ENCODE data around the gene KATNAL1.

Gene KATNAL1

DNA sequence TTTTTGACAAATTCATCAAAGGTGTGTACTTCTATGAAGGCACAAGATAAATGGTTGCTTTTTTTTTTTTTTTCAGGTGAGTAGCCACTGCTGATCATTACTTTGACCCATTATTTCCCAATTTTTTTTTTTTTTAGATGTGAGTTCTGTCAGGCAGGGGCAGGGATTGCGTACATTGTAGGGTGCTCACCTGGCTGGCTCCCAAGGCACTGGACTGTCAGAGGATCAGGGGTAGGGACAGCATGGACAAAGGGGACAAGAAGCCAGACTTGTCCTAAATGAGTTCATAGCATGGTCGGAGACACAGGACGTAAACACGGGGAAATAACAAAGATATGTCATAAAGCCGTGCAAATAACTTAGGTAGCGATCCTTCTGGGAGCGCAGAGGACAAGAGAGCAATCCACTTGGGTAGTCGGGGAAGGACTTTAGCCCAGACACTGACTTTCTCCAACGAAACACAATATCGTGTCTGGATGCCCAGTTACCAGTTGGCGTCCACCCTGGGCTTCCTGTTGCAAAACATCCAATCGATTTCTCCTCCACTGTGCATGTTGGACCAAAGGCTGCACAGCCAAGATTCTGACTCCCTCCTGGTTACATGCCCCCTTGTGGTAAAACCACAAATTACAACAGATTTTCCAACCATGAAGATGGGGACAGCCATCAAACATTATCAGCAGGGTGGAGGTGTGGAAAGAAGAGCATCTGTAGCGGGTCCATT lies 27.5 kb upstream of the KATNAL1 start:
- H3K4me3 ChIP-seq (ENCODE audit: low read length), result no peak overlapping the region
- peak; percentile 61 for DNase-seq (ENCODE audit: low read depth, low spot score)

- no peak for DNase-seq (ENCODE audit: low read depth, low spot score)
- no peak overlapping the region for H3K4me3 ChIP-seq (ENCODE audit: low read length)
These were observed 26.3 kb upstream of the KATNAL1 start for GRCh38 chr13:30333616-30334015.

DNA sequence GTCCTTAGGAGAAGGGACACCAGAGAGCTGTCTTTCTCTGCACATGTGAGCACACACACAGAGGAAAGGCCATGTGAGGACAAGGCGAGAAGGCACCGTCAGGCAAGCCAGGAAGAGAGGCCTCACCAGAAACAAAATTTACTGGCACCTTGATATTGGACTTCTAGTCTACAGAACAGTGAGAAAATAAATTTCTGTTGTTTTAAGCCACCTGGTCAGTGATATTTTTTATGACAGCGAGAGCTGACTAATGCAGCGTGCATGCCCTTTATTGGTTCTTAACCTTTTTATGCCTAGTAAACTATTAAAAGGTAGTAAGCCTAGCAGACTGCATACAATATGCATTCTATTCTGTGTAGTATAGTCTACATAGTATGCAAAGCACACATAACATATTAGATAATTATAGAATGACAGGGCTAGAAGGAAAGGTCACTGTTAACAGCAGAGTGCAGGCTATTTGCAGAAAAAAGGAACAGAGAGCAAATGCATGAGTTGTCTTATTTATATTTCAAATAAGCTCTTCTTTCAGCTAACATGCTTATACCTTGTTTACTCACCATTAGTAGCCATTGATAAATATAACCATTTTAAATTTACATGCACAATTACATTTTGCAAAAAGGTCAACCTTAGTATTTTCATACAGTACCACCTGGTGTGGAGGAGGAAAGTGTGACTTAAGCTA lies 25.2 kb upstream of the KATNAL1 start:
- no peak overlapping the region for H3K4me3 ChIP-seq (ENCODE audit: low read length)
- DNase-seq (ENCODE audit: low read depth, low spot score), result no peak

DNA sequence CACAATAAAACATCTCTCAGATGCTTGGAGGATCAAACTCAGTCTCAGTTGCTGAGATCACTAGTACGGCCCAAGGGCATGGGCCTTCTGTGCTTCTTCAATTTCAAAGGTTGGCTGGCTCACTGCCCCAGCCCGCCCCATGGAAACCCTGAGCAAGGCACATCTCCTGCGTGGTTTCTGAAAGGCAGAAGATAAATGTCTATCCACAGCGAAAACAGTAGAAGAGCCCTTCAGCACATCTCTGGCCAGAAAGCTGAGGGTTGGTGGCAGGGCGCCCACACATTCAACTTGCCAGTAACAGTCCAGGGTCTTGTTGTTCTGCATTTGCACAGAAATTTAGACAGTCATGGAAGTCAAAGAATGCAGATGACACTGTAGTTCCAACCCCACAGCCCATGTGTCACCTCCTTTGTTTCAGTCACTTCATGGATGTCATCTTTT lies 24.0 kb upstream of the KATNAL1 start:
- H3K4me3 ChIP-seq (ENCODE audit: low read length), result no peak overlapping the region
- DNase-seq (ENCODE audit: low read depth, low spot score), result no peak

DNA sequence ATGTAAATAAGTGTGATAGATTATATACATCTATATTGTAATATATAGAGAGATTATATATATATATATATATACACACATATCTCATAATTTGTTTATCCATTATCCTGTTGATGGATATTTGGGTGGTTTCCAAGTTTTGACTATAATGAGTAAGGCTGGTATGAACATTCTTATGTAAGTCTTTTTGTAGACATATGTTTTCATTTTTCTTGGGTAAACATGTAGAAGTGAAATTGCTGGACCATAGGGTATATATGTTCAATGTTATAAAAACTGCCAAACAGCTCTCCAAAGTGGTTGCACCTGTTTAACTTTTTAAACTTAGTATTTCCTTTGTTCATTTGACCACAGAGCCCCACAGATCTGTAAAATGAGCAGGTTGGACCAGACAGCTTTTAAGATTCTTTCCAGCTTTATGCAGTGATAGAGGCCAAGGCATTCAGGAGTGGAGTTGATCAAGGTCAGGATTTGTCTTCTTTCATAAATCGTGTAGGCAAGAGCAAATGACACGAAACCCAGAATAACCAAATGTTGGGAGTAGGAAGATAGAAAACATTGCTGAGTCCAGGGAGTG lies 21.7 kb upstream of the KATNAL1 start:
- no peak overlapping the region for H3K4me3 ChIP-seq (ENCODE audit: low read length)
- DNase-seq (ENCODE audit: low read depth, low spot score), result no peak

DNA sequence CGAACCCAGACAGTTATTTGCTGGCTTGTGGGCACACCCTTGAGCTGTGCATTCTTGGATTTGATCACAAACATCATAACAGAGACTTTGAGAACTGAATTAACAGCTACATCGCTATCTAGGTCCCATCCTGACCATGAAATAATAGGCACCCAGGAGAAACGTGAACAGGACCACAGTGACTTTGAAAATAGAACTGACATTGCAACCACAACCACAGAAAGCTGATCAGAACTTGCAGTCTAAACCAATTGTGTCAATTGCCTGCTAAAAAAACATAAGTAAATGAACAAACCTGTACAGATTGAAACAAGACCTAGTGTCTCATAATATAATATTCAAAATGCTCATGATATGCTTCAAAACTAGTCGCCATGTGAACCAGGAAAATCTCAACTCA lies 18.3 kb upstream of the KATNAL1 start:
- no peak for DNase-seq (ENCODE audit: low read depth, low spot score)
- no peak overlapping the region for H3K4me3 ChIP-seq (ENCODE audit: low read length)

DNA sequence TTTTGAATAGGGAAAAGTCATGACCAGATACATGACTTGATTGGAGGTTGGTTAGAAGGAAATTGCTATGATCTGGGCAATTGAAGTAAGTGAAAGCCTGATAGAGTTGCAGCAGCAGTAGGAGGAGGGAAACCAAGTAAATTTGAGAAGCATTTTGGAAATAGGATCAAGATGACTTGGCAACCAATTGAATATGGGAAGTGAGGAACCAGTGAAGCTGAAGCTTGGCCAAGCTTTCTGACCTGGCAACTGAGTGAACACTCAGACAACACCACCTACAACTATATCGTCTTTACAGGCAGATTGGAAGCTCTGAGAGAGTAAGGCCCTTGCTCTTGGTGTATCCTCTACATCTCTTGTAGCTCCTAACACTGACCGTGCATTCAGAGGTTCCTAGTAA lies 16.2 kb upstream of the KATNAL1 start:
- DNase-seq (ENCODE audit: low read depth, low spot score), result no peak
- H3K4me3 ChIP-seq (ENCODE audit: low read length), result no peak overlapping the region

GRCh38 chr13:30322428-30322827 lies 15.1 kb upstream of the KATNAL1 start:
- no peak overlapping the region for H3K4me3 ChIP-seq (ENCODE audit: low read length)

GRCh38 chr13:30321256-30321655 lies 13.9 kb upstream of the KATNAL1 start:
- no peak for DNase-seq (ENCODE audit: low read depth, low spot score)
- H3K4me3 ChIP-seq (ENCODE audit: low read length), result no peak overlapping the region

More at GRCh38 chr13:30322428-30322827, 15.1 kb upstream of the KATNAL1 start:
- DNase-seq (ENCODE audit: low read depth, low spot score), result no peak

- no peak overlapping the region for H3K4me3 ChIP-seq (ENCODE audit: low read length)
- no peak for DNase-seq (ENCODE audit: low read depth, low spot score)
These were observed 12.3 kb upstream of the KATNAL1 start for GRCh38 chr13:30319655-30320054.

GRCh38 chr13:30319130-30319529 lies 11.8 kb upstream of the KATNAL1 start:
- H3K4me3 ChIP-seq (ENCODE audit: low read length), result no peak overlapping the region
- no peak for DNase-seq (ENCODE audit: low read depth, low spot score)

DNA sequence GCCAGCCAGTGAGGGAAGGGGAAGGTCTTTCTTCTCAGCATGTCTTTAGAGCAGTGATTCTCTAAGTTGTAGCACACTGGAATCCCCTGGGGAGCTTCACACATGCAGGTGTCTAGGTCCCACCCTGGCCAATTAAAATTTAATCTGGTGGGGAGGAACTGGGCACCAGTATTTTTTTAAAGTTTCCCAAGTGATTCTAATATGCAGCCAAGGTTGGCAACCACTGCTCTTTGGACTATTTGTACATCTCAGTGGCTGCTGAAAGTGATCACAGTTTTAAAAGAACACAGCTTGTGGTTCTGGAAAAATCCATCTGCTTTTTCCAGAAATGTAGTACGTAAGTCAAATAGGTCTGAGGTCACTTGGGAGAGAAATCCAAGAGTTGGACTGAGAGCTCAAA lies 10.7 kb upstream of the KATNAL1 start:
- no peak overlapping the region for H3K4me3 ChIP-seq (ENCODE audit: low read length)
- DNase-seq (ENCODE audit: low read depth, low spot score), result no peak

DNA sequence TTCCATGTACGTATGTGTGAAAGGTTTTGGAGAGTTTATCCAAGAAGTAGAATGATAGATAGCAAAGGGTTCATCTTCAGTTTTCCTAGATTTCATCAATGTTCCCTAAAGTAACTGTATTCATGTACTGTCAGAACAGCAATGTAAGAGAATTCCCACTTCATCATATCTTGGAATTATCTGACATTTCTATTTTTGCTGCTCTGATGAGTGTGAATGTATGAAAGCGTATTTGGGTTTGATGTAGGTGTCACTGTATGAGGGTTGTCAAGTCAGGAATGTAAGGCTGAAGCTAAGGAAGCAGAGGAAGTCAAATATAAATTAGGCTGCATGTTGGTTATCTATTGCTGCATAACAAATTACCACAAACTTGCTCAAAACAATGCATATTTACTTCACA lies 7.2 kb upstream of the KATNAL1 start:
- DNase-seq (ENCODE audit: low read depth, low spot score), result no peak
- H3K4me3 ChIP-seq (ENCODE audit: low read length), result no peak overlapping the region

DNA sequence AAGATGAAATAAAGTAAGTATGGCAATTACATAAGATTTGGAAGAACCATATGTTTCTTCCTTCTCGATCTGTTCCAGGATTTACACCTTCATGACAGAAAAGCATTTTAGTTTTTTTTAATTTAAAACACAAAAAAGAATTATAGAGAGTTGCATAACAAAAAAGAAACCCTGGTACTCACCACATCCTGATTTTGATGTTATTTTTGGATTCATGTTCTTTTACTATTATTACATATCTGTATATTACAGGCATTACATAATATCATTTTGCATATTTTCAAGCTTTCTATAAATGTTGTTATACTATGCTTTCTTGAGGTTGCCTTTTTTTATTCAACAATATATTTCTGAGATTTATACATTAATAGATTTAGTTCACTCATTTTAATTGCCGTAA lies 6.7 kb upstream of the KATNAL1 start:
- no peak overlapping the region for H3K4me3 ChIP-seq (ENCODE audit: low read length)
- DNase-seq (ENCODE audit: low read depth, low spot score), result no peak

GRCh38 chr13:30313311-30313710 lies 6.0 kb upstream of the KATNAL1 start:
- no peak for DNase-seq (ENCODE audit: low read depth, low spot score)
- H3K4me3 ChIP-seq (ENCODE audit: low read length), result no peak overlapping the region

DNA sequence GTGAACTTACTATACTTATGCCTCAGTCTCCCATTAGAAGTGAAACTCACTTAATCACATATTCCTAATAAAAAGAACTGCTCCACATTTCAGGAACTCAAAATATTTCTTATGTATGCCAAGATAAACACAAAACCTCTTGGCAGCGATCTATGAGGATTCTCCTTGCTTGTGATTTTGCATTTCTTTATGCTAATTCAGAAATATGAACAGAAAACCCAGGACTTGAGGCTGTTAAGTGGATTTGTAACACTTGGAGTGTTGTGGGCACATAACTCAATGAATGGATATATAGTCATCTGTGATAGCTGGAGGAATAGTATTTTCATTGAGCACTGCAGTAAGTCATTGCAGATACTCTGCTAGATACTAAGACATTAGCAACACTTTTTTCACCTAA lies 5.6 kb upstream of the KATNAL1 start:
- DNase-seq (ENCODE audit: low read depth, low spot score), result no peak
- H3K4me3 ChIP-seq (ENCODE audit: low read length), result no peak overlapping the region

GRCh38 chr13:30308548-30308947 lies 1.2 kb upstream of the KATNAL1 start:
- H3K4me3 ChIP-seq (ENCODE audit: low read length), result no peak overlapping the region

DNA sequence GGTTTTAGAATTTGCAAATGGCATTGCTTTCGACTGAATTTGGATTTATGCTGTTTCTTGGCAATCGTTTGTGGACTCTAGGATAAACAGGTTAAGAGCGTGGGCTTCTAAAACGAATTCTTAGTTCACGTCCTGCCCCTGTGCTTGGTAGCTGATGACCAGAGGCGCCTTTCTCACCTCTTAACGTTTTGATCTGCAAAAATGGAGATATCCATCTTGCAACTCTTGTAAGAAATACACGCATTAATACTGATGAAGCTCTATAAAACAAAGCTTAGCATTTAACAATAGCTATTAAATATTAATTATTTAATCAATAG lies 580 bp upstream of the KATNAL1 start:
- H3K4me3 ChIP-seq (ENCODE audit: low read length), result peak overlapping the region; percentile 74
- DNase-seq (ENCODE audit: low read depth, low spot score), result no peak

More at GRCh38 chr13:30308548-30308947, 1.2 kb upstream of the KATNAL1 start:
- no peak for DNase-seq (ENCODE audit: low read depth, low spot score)

GRCh38 chr13:30306762-30307193 lies 573 bp downstream of the KATNAL1 start:
- H3K4me3 ChIP-seq (ENCODE audit: low read length), result peak overlapping the region; percentile 74
- DNase-seq (ENCODE audit: low read depth, low spot score), result peak; percentile 83

DNA sequence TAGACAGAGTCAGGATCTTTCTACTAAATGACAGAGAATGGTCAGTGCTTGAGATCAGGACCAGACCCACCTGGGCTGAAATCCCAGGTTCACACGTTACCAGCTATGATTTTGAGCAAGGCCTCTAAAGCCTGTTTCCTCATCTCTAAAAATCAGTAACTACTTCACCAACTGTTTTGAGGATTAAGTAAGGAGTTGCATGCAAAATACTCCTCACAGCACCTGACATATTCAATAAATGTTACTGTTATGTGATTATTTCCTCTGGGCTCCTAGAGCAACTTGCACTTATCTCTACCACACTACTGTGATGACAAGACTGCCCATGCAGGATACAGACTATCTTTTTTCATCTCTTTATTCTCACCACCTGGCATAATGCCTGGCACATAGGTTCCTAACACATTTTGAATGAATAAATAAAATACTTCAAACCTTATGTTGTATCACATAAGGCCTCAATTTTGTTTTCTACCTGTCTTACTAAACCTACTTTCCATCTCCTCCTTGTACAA lies 1.8 kb downstream of the KATNAL1 start:
- H3K4me3 ChIP-seq (ENCODE audit: low read length), result no peak overlapping the region
- DNase-seq (ENCODE audit: low read depth, low spot score), result no peak
